HepG2 (cell line): ENCODE data around the gene SRRM1. TPM values are rescaled to one million over a fixed set of nuclear protein-coding genes. Genes with fewer than 3 reads are reported as not detected.
A peak's percentile ranks its signal among the peaks of the same experiment; 100 is the strongest.

ENCODE experiments used
- ATAC-seq: fragments of 200-7000 bp; cut with Tn5 transposase; 3 replicates; pipeline ENCODE4 v1.9.1; 2020; ENCODE audit warnings: mild to moderate bottlenecking, moderate library complexity
- BruUV-seq: library from RNA; stranded (reverse); fragments of 400-500 nt; replicated peaks from 2 replicates; lab custom pipeline; 2021; lab: Mats Ljungman, UMichigan
- CTCF ChIA-PET: fragments of 300-600 bp; formaldehyde crosslinking; extraction: SDS; loops from one replicate; lab custom pipeline; 2021; ENCODE audit warnings: low total read pairs, inconsistent platforms, low intra/inter-chr PET ratio; lab: Yijun Ruan, JAX
- POLR2A ChIA-PET: fragments of 350-600 bp; sonication (Branson Sonifier 250); formaldehyde crosslinking; loops from one replicate; lab custom pipeline; 2020; ENCODE audit warnings: antibody characterized with exemption, inconsistent platforms; lab: Yijun Ruan, JAX
- DNase-seq: peaks from one replicate; pipeline ENCODE4 v3.0.0-alpha.2; 2015; ENCODE audit warnings: low spot score
- FAIRE-seq: peaks from 3 replicates; lab custom pipeline; 2011; peaks lifted over from hg19 to GRCh38; lab: Jason Lieb, UNC
- H2AFZ ChIP-seq: one replicate; pipeline ENCODE4 v1.6.1; 2011; ENCODE audit warnings: low read length, inconsistent platforms
- H3K27ac ChIP-seq: fragments of 300-600 bp; 3 replicates; pipeline ENCODE4 v1.8.0; 2011; ENCODE audit warnings: mixed run types, mild to moderate bottlenecking, mixed read lengths, low read length, inconsistent platforms; ENCODE audit not compliant: insufficient read depth; ENCODE audit errors: extremely low read length
- H3K27me3 ChIP-seq, 2 experiments: fragments of 200-600 bp in 1 of 2; 2 replicates in 1 of 2; 3 replicates in 1 of 2; pipeline versions ENCODE4 v1.6.0 to v1.8.0; 2011; ENCODE audit warnings: low read length in 2 of 2, mild to moderate bottlenecking in 2 of 2, moderate library complexity in 2 of 2, inconsistent platforms in 1 of 2; ENCODE audit not compliant: insufficient read depth in 2 of 2, control insufficient read depth in 1 of 2
- H3K36me3 ChIP-seq, 2 experiments: fragments of 200-600 bp in 1 of 2; replicated peaks in 1 of 2; 2 replicates in 1 of 2; 3 replicates in 1 of 2; pipeline versions ENCODE4 v1.5.1 to v1.8.0; 2011; ENCODE audit warnings: low read length in 2 of 2, inconsistent platforms in 1 of 2; ENCODE audit not compliant: insufficient read depth in 2 of 2, control insufficient read depth in 1 of 2
- H3K4me1 ChIP-seq: 2 replicates; pipeline ENCODE4 v1.5.1; 2012; ENCODE audit warnings: low read length, inconsistent platforms; ENCODE audit not compliant: insufficient read depth
- H3K4me2 ChIP-seq: 2 replicates; pipeline ENCODE4 v1.6.0; 2011; ENCODE audit warnings: low read depth, low read length, inconsistent platforms
- H3K4me3 ChIP-seq, 3 experiments: fragments of 200-600 bp in 1 of 3; sonication (generic), shearing (Covaris generic) in 1 of 3; replicated peaks in 1 of 3; 2 replicates each; pipeline ENCODE4 v1.5.1; 2011 to 2016; ENCODE audit warnings: low read length in 3 of 3, inconsistent platforms in 2 of 3, low read depth in 2 of 3, mild to moderate bottlenecking in 2 of 3, control low read depth in 1 of 3, mixed read lengths in 1 of 3; ENCODE audit not compliant: insufficient read depth in 1 of 3
- H3K79me2 ChIP-seq: one replicate; pipeline ENCODE4 v1.6.1; 2011; ENCODE audit warnings: low read length, inconsistent platforms; ENCODE audit not compliant: insufficient read depth
- H3K9ac ChIP-seq: 2 replicates; pipeline ENCODE4 v1.6.0; 2011; ENCODE audit warnings: mild to moderate bottlenecking, low read depth, low read length, inconsistent platforms; ENCODE audit not compliant: insufficient read depth
- H3K9me3 ChIP-seq: 2 replicates; pipeline ENCODE4 v1.5.1; 2012; ENCODE audit warnings: mild to moderate bottlenecking, low read length
- H4K20me1 ChIP-seq: 2 replicates; pipeline ENCODE4 v1.6.0; 2011; ENCODE audit warnings: inconsistent platforms, mild to moderate bottlenecking, low read length, moderate library complexity; ENCODE audit not compliant: insufficient read depth
- AHDC1 ChIP-seq: sonication (generic); formaldehyde crosslinking; IDR thresholded peaks from 2 replicates; pipeline ENCODE4 v1.5.1; 2020; ENCODE audit warnings: mild to moderate bottlenecking, missing genetic modification reagents, borderline replicate concordance
- FOSL2 ChIP-seq: sonication (generic); formaldehyde crosslinking; IDR thresholded peaks from 2 replicates; pipeline ENCODE4 v1.4.0; 2020; ENCODE audit warnings: missing genetic modification reagents
- JUNB ChIP-seq: sonication (generic); formaldehyde crosslinking; IDR thresholded peaks from 2 replicates; pipeline ENCODE4 v1.8.0; 2022; ENCODE audit warnings: missing genetic modification reagents, mild to moderate bottlenecking, borderline replicate concordance
- MTERF4 ChIP-seq: sonication (generic); formaldehyde crosslinking; IDR thresholded peaks from 2 replicates; pipeline ENCODE4 v1.8.0; 2023; ENCODE audit warnings: mild to moderate bottlenecking, missing genetic modification reagents
- WGBS: methylation state at CpG from one replicate; pipeline ENCODE4 v1.1.6; 2017; ENCODE audit warnings: low lambda C conversion rate; 5-methylcytosine and 5-hydroxymethylcytosine counted together
- in situ Hi-C: cut with HindIII; loops from 2 replicates; pipeline ENCODE4 v1.10.0; 2017; ENCODE audit warnings: low pct_unique_long_range_greater_than_20kb; ENCODE audit not compliant: extremely low pct_ligation_motif_present
- intact Hi-C: fragments of 100-400 bp; cut with micrococcal nuclease; formaldehyde crosslinking; loops from one replicate; pipeline ENCODE4 v1.10.0; 2022; ENCODE audit not compliant: unreplicated experiment
- polyA plus RNA-seq, 8 experiments: library from polyadenylated mRNA; depleted of rRNA in 3 of 8; stranded (reverse) in 7 of 8; unstranded in 1 of 8; fragments of >200 nt; fragmentation: Illumina TruSeq in 4 of 8; extraction: Trizol in 4 of 8; gene quantifications; 2 replicates each; pipeline versions ENCODE4 v1.2.1 to v1.2.3, GENCODE V29; 2011 to 2016; ENCODE audit warnings: low read depth in 4 of 8, missing spikeins in 1 of 8, mixed read lengths in 1 of 8; ENCODE audit not compliant: insufficient read depth in 1 of 8
- total RNA-seq, 5 experiments: library from RNA; depleted of rRNA; stranded (reverse); fragments of >200 nt; fragmentation: Illumina TruSeq; extraction: Trizol; gene quantifications; 2 replicates each; pipeline ENCODE4 v1.2.3, GENCODE V29; 2016; ENCODE audit warnings: low read depth in 1 of 5

The SRRM1 gene
- total and polyA plus RNA-seq, 2 of the 13 experiments (the other 11 are each of a cell fraction or from before 2014, with no cell fraction given), result 31.6 to 44.5 TPM

GRCh38 chr1:24706074-24706389 is 62.9 kb downstream of the SRRM1 start (continued):
- TF ChIP-seq AHDC1, result 0 out of 2 replicates have a peak, but pooled peaks have one; percentile 1

GRCh38 chr1:24707687-24708086 is 64.6 kb downstream of the SRRM1 start:
- TF ChIP-seq FOSL2 (CRISPR knock-in tag) (peak; percentile 40; the same call in 1 of the 2 replicates), JUNB (CRISPR knock-in tag) (no peak), MTERF4 (CRISPR knock-in tag) (no peak)
- POLR2A ChIA-PET, result interaction anchor here (3.8 kb wide), 1 partner anchor 16 kb away, joined by 84 read pairs; no protein-coding TSS in a partner anchor
- no TSS peak for BruUV-seq
- H3K9ac ChIP-seq, result no peak overlapping the region
- no peak overlapping the region for H3K4me3 ChIP-seq
- no peaks in the 10 kb centered on the region for H3K36me3 ChIP-seq
- DNase-seq, result no peak
- no peak overlapping the region for H3K4me2 ChIP-seq
- no peak overlapping the region for H3K27ac ChIP-seq
- no peak for ATAC-seq
- CTCF ChIA-PET, result no interaction called here
- in situ Hi-C loops (no loop called here), intact Hi-C loops (no loop called here)
- no peak overlapping the region for H2AFZ ChIP-seq
- no peak for FAIRE-seq
- no peaks in the 10 kb centered on the region for H3K79me2 ChIP-seq
- H3K27me3 ChIP-seq, result no peaks in the 10 kb centered on the region
- WGBS, result 50% methylated on average over 2 of the region's 4 CpGs
- H4K20me1 ChIP-seq, result no peaks in the 10 kb centered on the region
- peaks cover 55% of the 10 kb centered on the region for H3K4me1 ChIP-seq
- no peaks in the 10 kb centered on the region for H3K9me3 ChIP-seq
